GM12875 (cell line): ENCODE results near the gene CCDC9B.

Experiments used
- H3K4me3 ChIP-seq: one replicate; pipeline ENCODE4 v1.5.1; 2011; ENCODE audit warnings: low read depth, low read length, control low read depth
- CTCF ChIP-seq: IDR thresholded peaks from 2 replicates; pipeline ENCODE4 v1.5.1; 2011; ENCODE audit warnings: low read depth, mild to moderate bottlenecking, control low read depth, inconsistent platforms, low read length, moderate library complexity, borderline replicate concordance; ENCODE audit not compliant: insufficient read depth

The CCDC9B gene

GRCh38 chr15:40344217-40344616 is 3.5 kb upstream of the CCDC9B start:
- TF ChIP-seq CTCF: no peak
- H3K4me3 ChIP-seq: no peak overlapping the region

- H3K4me3 ChIP-seq: no peak overlapping the region
- no peak for TF ChIP-seq CTCF
Measured at GRCh38 chr15:40343512-40343911, 2.8 kb upstream of the CCDC9B start.

- no peak overlapping the region for H3K4me3 ChIP-seq
- no peak for TF ChIP-seq CTCF
Measured at GRCh38 chr15:40342416-40343320, 1.9 kb upstream of the CCDC9B start.

- H3K4me3 ChIP-seq: no peak overlapping the region
- TF ChIP-seq CTCF: no peak
Measured at GRCh38 chr15:40340038-40340739, 550 bp downstream of the CCDC9B start.

GRCh38 chr15:40339621-40339945 is 1.2 kb downstream of the CCDC9B start:
- H3K4me3 ChIP-seq: no peak overlapping the region
- no peak for TF ChIP-seq CTCF

- no peak overlapping the region for H3K4me3 ChIP-seq
Measured at GRCh38 chr15:40338921-40339620, 1.7 kb downstream of the CCDC9B start.

More at GRCh38 chr15:40338921-40339620, 1.7 kb downstream of the CCDC9B start:
- no peak for TF ChIP-seq CTCF
